HEK293 (cell line): ENCODE measurements around the gene CADPS2.

ENCODE experiments used
- CTCF ChIA-PET: fragments of 350-600 bp; formaldehyde crosslinking; extraction: SDS; loops from one replicate; lab custom pipeline; 2021; ENCODE audit warnings: antibody characterized with exemption; lab: Yijun Ruan, JAX
- POLR2A ChIA-PET: fragments of 300-600 bp; formaldehyde crosslinking; extraction: SDS; loops from one replicate; lab custom pipeline; 2020; ENCODE audit warnings: antibody characterized with exemption, inconsistent platforms; lab: Yijun Ruan, JAX
- H3K27ac ChIP-seq: fragments of 200-500 bp; sonication (Bioruptor generic); 2 replicates; pipeline ENCODE4 v1.5.1; 2014; ENCODE audit warnings: low read depth, low read length, control low read depth, inconsistent platforms; ENCODE audit errors: extremely low read depth
- H3K36me3 ChIP-seq, 2 experiments: fragments of 200-500 bp in 1 of 2; sonication (Bioruptor generic) in 1 of 2; 1 replicate in 1 of 2; 2 replicates in 1 of 2; pipeline ENCODE4 v1.5.1; 2014 to 2017; ENCODE audit warnings: inconsistent platforms in 2 of 2, low read length in 2 of 2; ENCODE audit not compliant: control insufficient read depth in 2 of 2, insufficient read depth in 1 of 2
- H3K4me1 ChIP-seq: fragments of 200-500 bp; sonication (Bioruptor generic); 2 replicates; pipeline ENCODE4 v1.5.1; 2014; ENCODE audit warnings: mild to moderate bottlenecking, low read length, inconsistent platforms; ENCODE audit not compliant: control insufficient read depth, insufficient read depth
- H3K4me3 ChIP-seq: 2 replicates; pipeline ENCODE4 v1.5.1; 2011; ENCODE audit warnings: low read depth, mild to moderate bottlenecking, control low read depth, low read length, moderate library complexity
- H3K9me3 ChIP-seq: fragments of 200-500 bp; sonication (Bioruptor generic); 2 replicates; pipeline ENCODE4 v1.5.1; 2014; ENCODE audit warnings: low read depth, low read length, inconsistent platforms; ENCODE audit not compliant: control insufficient read depth, insufficient read depth
- EGR2 ChIP-seq: fragments of 450-650 bp; formaldehyde crosslinking; IDR thresholded peaks from 2 replicates; pipeline ENCODE4 v1.5.1; 2016; ENCODE audit warnings: low read depth, missing biosample characterization, missing genetic modification characterization
- HOXD13 ChIP-seq: sonication (generic); formaldehyde crosslinking; IDR thresholded peaks from 2 replicates; pipeline ENCODE4 v1.8.0; 2022; ENCODE audit warnings: missing genetic modification reagents, borderline replicate concordance
- PRDM10 ChIP-seq: fragments of 450-650 bp; formaldehyde crosslinking; IDR thresholded peaks from 2 replicates; pipeline ENCODE4 v1.5.1; 2016; ENCODE audit warnings: missing biosample characterization, missing genetic modification characterization
- SCRT1 ChIP-seq: fragments of 450-650 bp; formaldehyde crosslinking; IDR thresholded peaks from 2 replicates; pipeline ENCODE4 v1.5.1; 2016; ENCODE audit warnings: missing biosample characterization, missing genetic modification characterization, borderline replicate concordance
- SCRT2 ChIP-seq: fragments of 450-650 bp; formaldehyde crosslinking; IDR thresholded peaks from 2 replicates; pipeline ENCODE4 v1.5.1; 2016; ENCODE audit warnings: missing biosample characterization, missing genetic modification characterization
- SP3 ChIP-seq: fragments of 450-650 bp; formaldehyde crosslinking; IDR thresholded peaks from 2 replicates; pipeline ENCODE4 v1.5.1; 2016; ENCODE audit warnings: missing biosample characterization, missing genetic modification characterization
- ZBTB21 ChIP-seq: fragments of 450-650 bp; formaldehyde crosslinking; IDR thresholded peaks from 2 replicates; pipeline ENCODE4 v1.5.1; 2017; ENCODE audit warnings: missing biosample characterization, missing genetic modification characterization
- ZBTB8A ChIP-seq: fragments of 450-650 bp; formaldehyde crosslinking; IDR thresholded peaks from 2 replicates; pipeline ENCODE4 v1.5.1; 2016; ENCODE audit warnings: missing biosample characterization, missing genetic modification characterization
- ZNF184 ChIP-seq: fragments of 450-650 bp; IDR thresholded peaks from 2 replicates; pipeline ENCODE4 v1.5.1; 2018; ENCODE audit warnings: missing biosample characterization, mild to moderate bottlenecking, missing genetic modification characterization
- ZNF214 ChIP-seq: fragments of 450-650 bp; formaldehyde crosslinking; IDR thresholded peaks from 2 replicates; pipeline ENCODE4 v1.5.1; 2017; ENCODE audit warnings: missing biosample characterization, mild to moderate bottlenecking, missing genetic modification characterization, borderline replicate concordance
- ZNF266 ChIP-seq: fragments of 450-650 bp; formaldehyde crosslinking; IDR thresholded peaks from 2 replicates; pipeline ENCODE4 v1.5.1; 2016; ENCODE audit warnings: missing biosample characterization, missing genetic modification characterization, low read depth
- ZNF280D ChIP-seq: fragments of 450-650 bp; formaldehyde crosslinking; IDR thresholded peaks from 2 replicates; pipeline ENCODE4 v1.5.1; 2016; ENCODE audit warnings: missing biosample characterization, missing genetic modification characterization
- ZNF660 ChIP-seq: fragments of 450-650 bp; IDR thresholded peaks from 2 replicates; pipeline ENCODE4 v1.5.1; 2018; ENCODE audit warnings: missing biosample characterization, mild to moderate bottlenecking, missing genetic modification characterization
- ZSCAN23 ChIP-seq: fragments of 450-650 bp; formaldehyde crosslinking; IDR thresholded peaks from 2 replicates; pipeline ENCODE4 v1.5.1; 2016; ENCODE audit warnings: missing biosample characterization, missing genetic modification characterization
- TF ChIP-seq, protein P1 (sequence below): fragments of 450-650 bp; formaldehyde crosslinking; IDR thresholded peaks from 2 replicates; pipeline ENCODE4 v1.5.1; 2017; ENCODE audit warnings: missing biosample characterization, mild to moderate bottlenecking, missing genetic modification characterization, moderate library complexity
- TF ChIP-seq, protein P2 (sequence below): fragments of 450-650 bp; formaldehyde crosslinking; IDR thresholded peaks from 2 replicates; pipeline ENCODE4; 2016; ENCODE audit warnings: missing biosample characterization, missing genetic modification characterization
- TF ChIP-seq, protein P3 (sequence below): fragments of 450-650 bp; IDR thresholded peaks from 2 replicates; pipeline ENCODE4 v1.5.1; 2018; ENCODE audit warnings: missing biosample characterization, mild to moderate bottlenecking, missing genetic modification characterization
- TF ChIP-seq, protein P4 (sequence below): fragments of 450-650 bp; formaldehyde crosslinking; IDR thresholded peaks from 2 replicates; pipeline ENCODE4 v1.5.1; 2016; ENCODE audit warnings: missing biosample characterization, missing genetic modification characterization

CADPS2 gene

GRCh38 chr7:122595885-122596284 lies 290.4 kb downstream of the CADPS2 start:
- Histone ChIP-seq H3K36me3 (no peaks in the 10 kb centered on the region), H3K27ac (no peak overlapping the region), H3K4me1 (peaks cover 4% of the 10 kb centered on the region; the same call in 1 of the 2 replicates), H3K9me3 (no peaks in the 10 kb centered on the region), H3K4me3 (no peak overlapping the region)
- POLR2A ChIA-PET: no interaction called here
- CTCF ChIA-PET: no interaction called here
- no peak for TF ChIP-seq ZNF280D
- TF ChIP-seq SCRT1 (tag by site-specific recombination): no peak
- no peak for TF ChIP-seq ZSCAN23 (tag by site-specific recombination)
- no peak for TF ChIP-seq SP3 (tag by site-specific recombination)
- no peak for TF ChIP-seq ZBTB8A
- no peak for TF ChIP-seq EGR2 (tag by site-specific recombination)

DNA sequence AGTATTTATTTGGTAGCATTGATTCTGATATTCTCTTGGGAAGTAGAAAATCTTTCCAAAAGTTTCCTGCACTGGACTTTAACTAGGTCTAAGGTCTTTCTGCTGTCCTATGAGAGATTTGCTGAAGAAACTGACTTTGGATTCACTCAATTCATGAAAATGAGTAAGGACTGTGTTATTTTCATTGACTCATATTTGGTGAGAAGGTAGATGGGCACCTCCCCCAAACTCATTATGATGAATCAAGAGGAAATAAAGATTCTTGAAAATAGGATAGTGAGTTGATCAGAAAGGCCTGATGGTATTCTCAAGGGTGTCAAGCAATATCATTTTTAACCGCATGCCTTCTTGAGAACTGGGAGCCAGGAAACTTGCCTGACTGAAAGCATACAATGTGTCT lies 297.6 kb downstream of the CADPS2 start:
- ChIA-PET POLR2A (no interaction called here), CTCF (no interaction called here)
- TF ChIP-seq ZNF214 (tag by site-specific recombination) (no peak), ZNF184 (tag by site-specific recombination) (no peak), ZNF660 (tag by site-specific recombination) (no peak), PRDM10 (tag by site-specific recombination) (no peak), HOXD13 (CRISPR knock-in tag) (no peak), SCRT2 (tag by site-specific recombination) (no peak), ZNF266 (tag by site-specific recombination) (no peak), ZBTB21 (tag by site-specific recombination) (no peak)
- TF ChIP-seq, protein P1, sequence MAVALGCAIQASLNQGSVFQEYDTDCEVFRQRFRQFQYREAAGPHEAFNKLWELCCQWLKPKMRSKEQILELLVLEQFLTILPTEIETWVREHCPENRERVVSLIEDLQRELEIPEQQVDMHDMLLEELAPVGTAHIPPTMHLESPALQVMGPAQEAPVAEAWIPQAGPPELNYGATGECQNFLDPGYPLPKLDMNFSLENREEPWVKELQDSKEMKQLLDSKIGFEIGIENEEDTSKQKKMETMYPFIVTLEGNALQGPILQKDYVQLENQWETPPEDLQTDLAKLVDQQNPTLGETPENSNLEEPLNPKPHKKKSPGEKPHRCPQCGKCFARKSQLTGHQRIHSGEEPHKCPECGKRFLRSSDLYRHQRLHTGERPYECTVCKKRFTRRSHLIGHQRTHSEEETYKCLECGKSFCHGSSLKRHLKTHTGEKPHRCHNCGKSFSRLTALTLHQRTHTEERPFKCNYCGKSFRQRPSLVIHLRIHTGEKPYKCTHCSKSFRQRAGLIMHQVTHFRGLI: no peak
- TF ChIP-seq, protein P2, sequence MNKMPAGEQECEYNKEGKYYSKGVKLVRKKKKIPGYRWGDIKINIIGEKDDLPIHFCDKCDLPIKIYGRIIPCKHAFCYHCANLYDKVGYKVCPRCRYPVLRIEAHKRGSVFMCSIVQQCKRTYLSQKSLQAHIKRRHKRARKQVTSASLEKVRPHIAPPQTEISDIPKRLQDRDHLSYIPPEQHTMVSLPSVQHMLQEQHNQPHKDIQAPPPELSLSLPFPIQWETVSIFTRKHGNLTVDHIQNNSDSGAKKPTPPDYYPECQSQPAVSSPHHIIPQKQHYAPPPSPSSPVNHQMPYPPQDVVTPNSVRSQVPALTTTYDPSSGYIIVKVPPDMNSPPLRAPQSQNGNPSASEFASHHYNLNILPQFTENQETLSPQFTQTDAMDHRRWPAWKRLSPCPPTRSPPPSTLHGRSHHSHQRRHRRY (tag by site-specific recombination): no peak
- TF ChIP-seq, protein P3, sequence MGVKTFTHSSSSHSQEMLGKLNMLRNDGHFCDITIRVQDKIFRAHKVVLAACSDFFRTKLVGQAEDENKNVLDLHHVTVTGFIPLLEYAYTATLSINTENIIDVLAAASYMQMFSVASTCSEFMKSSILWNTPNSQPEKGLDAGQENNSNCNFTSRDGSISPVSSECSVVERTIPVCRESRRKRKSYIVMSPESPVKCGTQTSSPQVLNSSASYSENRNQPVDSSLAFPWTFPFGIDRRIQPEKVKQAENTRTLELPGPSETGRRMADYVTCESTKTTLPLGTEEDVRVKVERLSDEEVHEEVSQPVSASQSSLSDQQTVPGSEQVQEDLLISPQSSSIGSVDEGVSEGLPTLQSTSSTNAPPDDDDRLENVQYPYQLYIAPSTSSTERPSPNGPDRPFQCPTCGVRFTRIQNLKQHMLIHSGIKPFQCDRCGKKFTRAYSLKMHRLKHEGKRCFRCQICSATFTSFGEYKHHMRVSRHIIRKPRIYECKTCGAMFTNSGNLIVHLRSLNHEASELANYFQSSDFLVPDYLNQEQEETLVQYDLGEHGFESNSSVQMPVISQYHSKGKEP (tag by site-specific recombination): no peak
- TF ChIP-seq, protein P4, sequence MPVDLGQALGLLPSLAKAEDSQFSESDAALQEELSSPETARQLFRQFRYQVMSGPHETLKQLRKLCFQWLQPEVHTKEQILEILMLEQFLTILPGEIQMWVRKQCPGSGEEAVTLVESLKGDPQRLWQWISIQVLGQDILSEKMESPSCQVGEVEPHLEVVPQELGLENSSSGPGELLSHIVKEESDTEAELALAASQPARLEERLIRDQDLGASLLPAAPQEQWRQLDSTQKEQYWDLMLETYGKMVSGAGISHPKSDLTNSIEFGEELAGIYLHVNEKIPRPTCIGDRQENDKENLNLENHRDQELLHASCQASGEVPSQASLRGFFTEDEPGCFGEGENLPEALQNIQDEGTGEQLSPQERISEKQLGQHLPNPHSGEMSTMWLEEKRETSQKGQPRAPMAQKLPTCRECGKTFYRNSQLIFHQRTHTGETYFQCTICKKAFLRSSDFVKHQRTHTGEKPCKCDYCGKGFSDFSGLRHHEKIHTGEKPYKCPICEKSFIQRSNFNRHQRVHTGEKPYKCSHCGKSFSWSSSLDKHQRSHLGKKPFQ (tag by site-specific recombination): no peak

More for the DNA sequence above, 297.6 kb downstream of the CADPS2 start:
- H3K36me3 ChIP-seq: no peaks in the 10 kb centered on the region
- no peak overlapping the region for H3K4me3 ChIP-seq
- H3K27ac ChIP-seq: no peak overlapping the region
- H3K4me1 ChIP-seq: no peaks in the 10 kb centered on the region
- no peaks in the 10 kb centered on the region for H3K9me3 ChIP-seq
